Smooth muscle cell of bladder (primary cell): ENCODE measurements around the gene C10orf120. TPM values are rescaled to one million over a fixed set of nuclear protein-coding genes. Genes with fewer than 3 reads are reported as not detected.

Experiments used
- total RNA-seq: library from RNA; depleted of rRNA; stranded (reverse); fragments of >200 nt; gene quantifications from 2 replicates; pipeline ENCODE4 v1.2.3, GENCODE V29; 2014

C10orf120 gene
- total RNA-seq, result not detected in 2 replicates

GRCh38 chr10:122699796-122700455, at the start of gene C10orf120:
TSS of gene C10orf120 (minus strand) at chr10:122699846. CDS start at chr10:122699790, 56 bp downstream.

Other genes starting within 250 kb of the C10orf120 start
- not detected in 2 replicates for gene ARMS2, start 245.2 kb downstream of the C10orf120 start, total RNA-seq
- gene HTRA1, start 238.3 kb downstream of the C10orf120 start, total RNA-seq, result 142 and 218 TPM in 2 replicates
- under 0.01 and 0.09 TPM in 2 replicates for gene DMBT1, start 139.1 kb downstream of the C10orf120 start, total RNA-seq
- 0.43 and 0.55 TPM in 2 replicates for gene CUZD1, start 146.0 kb upstream of the C10orf120 start, total RNA-seq
- gene FAM24B, start 179.7 kb upstream of the C10orf120 start, total RNA-seq, result 2.6 and 2.7 TPM in 2 replicates
- not detected in 2 replicates for gene FAM24A, start 210.8 kb upstream of the C10orf120 start, total RNA-seq